NCI-H748 (cell line): ENCODE results near the gene SOHLH1.

Experiments
- DNase-seq: peaks from one replicate; lab custom pipeline; 2025; ENCODE audit not compliant: unreplicated experiment; lab: John Stamatoyannopoulos, UW

The SOHLH1 gene, protein sequence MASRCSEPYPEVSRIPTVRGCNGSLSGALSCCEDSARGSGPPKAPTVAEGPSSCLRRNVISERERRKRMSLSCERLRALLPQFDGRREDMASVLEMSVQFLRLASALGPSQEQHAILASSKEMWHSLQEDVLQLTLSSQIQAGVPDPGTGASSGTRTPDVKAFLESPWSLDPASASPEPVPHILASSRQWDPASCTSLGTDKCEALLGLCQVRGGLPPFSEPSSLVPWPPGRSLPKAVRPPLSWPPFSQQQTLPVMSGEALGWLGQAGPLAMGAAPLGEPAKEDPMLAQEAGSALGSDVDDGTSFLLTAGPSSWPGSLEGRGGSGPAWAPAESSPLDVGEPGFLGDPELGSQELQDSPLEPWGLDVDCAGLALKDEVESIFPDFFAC

GRCh38 chr9:135699440-135699839 is at the start of gene SOHLH1:
Gene SOHLH1 (minus strand): TSS chr9:135699481. CDS start chr9:135699467, 14 bp downstream.
- DNase-seq: no peak

GRCh38 chr9:135748676-135749075 is 49.4 kb upstream of the SOHLH1 start:
- no peak for DNase-seq

- no peak for DNase-seq
Measured at GRCh38 chr9:135747311-135747710, 48.0 kb upstream of the SOHLH1 start.

DNA sequence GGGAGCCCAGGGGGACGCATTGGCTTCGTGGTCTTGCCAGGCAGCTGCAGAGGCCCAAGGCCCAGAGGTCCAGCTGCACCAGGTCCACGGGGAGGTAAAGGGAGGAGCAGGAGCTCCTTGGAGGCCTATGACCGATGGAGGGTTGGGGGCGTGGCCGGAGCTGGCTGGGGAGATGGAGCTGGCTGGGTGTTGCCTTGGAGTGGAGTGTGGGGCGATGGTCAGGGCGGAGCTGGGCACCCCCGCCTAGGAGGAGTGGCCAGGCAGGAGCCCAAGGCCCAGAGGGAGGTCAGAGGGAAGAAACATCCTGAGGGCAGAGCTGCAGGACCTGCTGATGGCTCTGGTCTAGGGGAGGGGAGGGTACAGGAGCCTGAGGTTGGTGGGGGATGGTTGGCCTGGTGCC is 47.3 kb upstream of the SOHLH1 start:
- no peak for DNase-seq

- DNase-seq: no peak
Measured at GRCh38 chr9:135745686-135746324, 46.5 kb upstream of the SOHLH1 start.

GRCh38 chr9:135745189-135745588 is 45.9 kb upstream of the SOHLH1 start:
- DNase-seq: peak; percentile 9

- DNase-seq: no peak
Measured at GRCh38 chr9:135744333-135745070, 45.2 kb upstream of the SOHLH1 start.

DNA sequence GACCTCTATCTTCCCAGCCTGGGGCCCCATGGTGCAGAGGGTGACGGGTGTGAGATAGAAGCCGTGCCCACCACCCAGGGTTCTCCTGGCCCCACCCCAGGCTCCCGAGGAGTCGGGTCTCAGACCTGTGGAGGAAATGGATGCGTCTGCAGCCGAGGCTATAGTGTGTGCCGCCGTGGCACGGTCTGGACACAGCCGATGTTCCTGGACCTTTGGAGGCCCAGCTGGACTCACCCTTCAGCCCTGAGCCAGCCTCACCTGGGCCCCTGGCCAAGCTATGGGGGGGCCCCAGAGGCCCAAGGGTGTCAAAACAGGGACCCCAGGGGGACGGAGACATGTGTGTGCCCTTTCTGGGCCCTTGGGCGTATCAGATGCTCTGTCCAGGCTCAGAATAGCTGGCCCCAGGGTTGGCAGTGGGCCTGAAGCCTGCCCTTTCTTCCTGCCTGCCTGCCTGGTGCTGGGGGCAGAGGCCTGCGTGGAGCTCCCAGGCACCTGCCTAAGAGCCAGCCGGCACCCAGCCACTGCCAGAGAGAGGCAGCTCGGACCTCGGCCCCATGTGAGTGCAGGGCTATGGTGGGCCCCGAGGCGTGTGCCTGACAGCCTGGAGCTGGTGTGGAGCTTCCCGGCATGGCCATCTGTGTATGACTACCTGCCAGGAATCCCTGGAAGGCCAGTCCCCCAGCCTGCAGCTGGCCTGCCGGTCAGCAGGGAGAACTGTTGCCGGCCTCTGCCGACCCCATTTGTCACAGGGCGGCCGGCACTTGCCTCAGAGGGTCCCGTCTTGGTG is 44.5 kb upstream of the SOHLH1 start:
- DNase-seq: no peak

GRCh38 chr9:135743021-135743420 is 43.7 kb upstream of the SOHLH1 start:
- no peak for DNase-seq

DNA sequence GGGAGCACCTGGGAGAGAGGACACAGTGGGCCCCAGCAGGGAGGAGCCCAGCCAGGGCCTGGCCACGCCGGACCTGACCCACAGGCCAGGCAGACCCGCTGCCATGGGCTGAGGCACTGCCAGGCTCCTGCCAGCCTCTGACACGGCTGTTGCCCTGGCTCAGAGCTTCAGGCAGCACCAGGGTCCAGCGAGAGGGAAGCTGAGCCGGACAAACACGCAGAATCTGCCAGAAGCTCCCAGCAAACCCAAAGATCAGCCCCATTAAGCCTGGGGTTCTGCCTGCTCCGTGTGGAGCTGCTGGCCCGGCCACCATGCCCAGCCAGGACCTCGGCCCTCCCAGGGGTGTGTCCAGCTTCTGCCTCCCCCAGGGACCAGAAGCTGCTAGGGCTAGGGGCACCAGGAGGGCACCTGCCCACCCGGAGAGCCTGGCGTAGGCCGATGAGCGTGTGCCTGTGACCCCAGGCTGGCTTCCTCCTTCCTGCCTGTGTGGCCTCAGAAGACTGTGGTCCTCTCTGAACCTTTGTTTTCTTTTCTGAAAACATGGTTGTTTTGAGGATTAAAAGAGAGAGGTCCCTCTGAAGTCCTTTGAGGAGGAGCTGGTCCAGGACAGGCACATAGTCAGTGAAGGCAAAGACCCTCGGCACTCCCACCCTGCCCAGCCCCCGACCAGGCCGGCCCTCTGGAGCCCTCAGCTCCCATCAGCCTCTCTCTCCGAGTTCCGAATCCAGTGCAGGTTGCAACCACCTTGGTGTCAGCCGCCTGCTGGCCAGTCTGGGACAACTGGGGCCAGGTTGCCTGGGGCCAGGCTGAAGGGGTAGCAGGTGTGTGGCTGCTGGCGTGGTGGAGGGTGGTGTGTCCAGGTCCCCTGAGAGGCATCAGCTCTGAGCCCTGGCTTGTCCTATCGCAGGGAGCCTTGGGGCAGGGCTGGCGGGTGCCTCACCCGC is 42.3 kb upstream of the SOHLH1 start:
- no peak for DNase-seq

- no peak for DNase-seq
Measured at GRCh38 chr9:135739271-135740220, 40.3 kb upstream of the SOHLH1 start.

DNA sequence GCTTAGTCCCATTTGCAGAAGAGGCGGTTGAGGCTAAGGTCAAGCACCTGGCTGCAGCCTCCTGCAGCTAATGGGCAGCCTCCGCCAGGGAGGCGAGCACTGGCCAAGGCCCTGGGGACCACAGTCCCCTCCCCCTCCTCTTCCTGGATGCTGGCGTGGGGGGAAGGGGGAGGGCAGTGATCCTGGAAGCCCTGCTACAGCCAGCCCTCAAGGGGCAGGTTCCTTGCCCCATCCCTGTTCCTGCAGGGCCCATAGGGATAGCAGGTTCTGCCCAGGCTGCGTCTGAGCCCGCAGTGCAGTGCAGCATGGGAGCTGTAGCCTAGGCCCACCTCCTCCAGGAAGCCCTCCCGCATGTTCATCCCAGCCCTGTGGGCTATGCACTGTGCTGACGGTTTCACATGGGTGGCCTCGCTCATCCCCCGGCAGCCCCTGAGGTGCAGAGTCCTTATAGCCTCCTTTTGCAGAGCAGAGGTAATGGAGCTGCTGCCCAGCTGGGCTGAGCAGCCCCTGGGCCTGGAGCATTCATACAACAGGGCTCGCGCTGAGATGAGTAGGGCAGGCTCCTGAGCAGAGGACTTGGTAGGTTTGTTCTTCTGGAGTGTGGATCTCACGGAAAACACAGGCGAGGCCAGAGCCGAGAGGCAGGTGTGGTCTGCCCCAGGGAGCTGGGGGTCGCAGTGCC is 38.7 kb upstream of the SOHLH1 start:
- DNase-seq: peak; percentile 18

- no peak for DNase-seq
Measured at GRCh38 chr9:135736979-135737839, 37.9 kb upstream of the SOHLH1 start.

GRCh38 chr9:135736272-135736978 is 37.1 kb upstream of the SOHLH1 start:
- DNase-seq: peak; percentile 32

- no peak for DNase-seq
Measured at GRCh38 chr9:135734616-135735144, 35.4 kb upstream of the SOHLH1 start.

GRCh38 chr9:135732569-135733257 is 33.4 kb upstream of the SOHLH1 start:
- no peak for DNase-seq
